Panc1 (cell line): ENCODE data around the gene HS2ST1. TPM values are rescaled to one million over a fixed set of nuclear protein-coding genes. Genes with fewer than 3 reads are reported as not detected.

Source experiments
- ATAC-seq: fragments of 200-7000 bp; cut with Tn5 transposase; 2 replicates; pipeline ENCODE4 v1.9.1; 2020; ENCODE audit warnings: mild to moderate bottlenecking, moderate library complexity
- BruUV-seq: library from RNA; stranded (reverse); fragments of 400-500 nt; replicated peaks from 2 replicates; lab custom pipeline; 2021; lab: Mats Ljungman, UMichigan
- CTCF ChIA-PET: fragments of 300-600 bp; sonication (Branson Sonifier 250); formaldehyde crosslinking; loops from one replicate; lab custom pipeline; 2022; ENCODE audit warnings: antibody characterized with exemption; lab: Charles Lee
- POLR2A ChIA-PET: fragments of 300-600 bp; sonication (Branson Sonifier 250); formaldehyde crosslinking; loops from one replicate; lab custom pipeline; 2022; ENCODE audit warnings: antibody characterized with exemption; lab: Charles Lee
- DNase-seq: peaks from one replicate; pipeline ENCODE4 v3.0.0-alpha.2; 2010; ENCODE audit warnings: low read depth, low spot score
- H3K27ac ChIP-seq: 2 replicates; pipeline ENCODE4 v1.5.1; 2011; ENCODE audit warnings: mild to moderate bottlenecking, low read length, inconsistent platforms
- H3K27me3 ChIP-seq: fragments of 200-500 bp; sonication (Bioruptor generic); 2 replicates; pipeline ENCODE4 v1.6.0; 2014; ENCODE audit warnings: low read length, inconsistent platforms; ENCODE audit not compliant: control insufficient read depth, insufficient read depth
- H3K36me3 ChIP-seq: fragments of 200-500 bp; sonication (Bioruptor generic); 2 replicates; pipeline ENCODE4 v1.5.1; 2014; ENCODE audit warnings: inconsistent platforms, mild to moderate bottlenecking, low read length, moderate library complexity; ENCODE audit not compliant: control insufficient read depth, insufficient read depth
- H3K4me1 ChIP-seq: 2 replicates; pipeline ENCODE4 v1.5.1; 2011; ENCODE audit warnings: inconsistent platforms, mild to moderate bottlenecking, low read length, moderate library complexity; ENCODE audit not compliant: control insufficient read depth, insufficient read depth
- H3K4me3 ChIP-seq, 2 experiments: 2 replicates each; pipeline ENCODE4 v1.5.1; 2011 to 2012; ENCODE audit warnings: low read depth in 2 of 2, low read length in 2 of 2, mild to moderate bottlenecking in 2 of 2, inconsistent platforms in 1 of 2, moderate library complexity in 1 of 2
- H3K9me3 ChIP-seq: fragments of 200-500 bp; sonication (Bioruptor generic); 2 replicates; pipeline ENCODE4 v1.5.1; 2014; ENCODE audit warnings: low read depth, mild to moderate bottlenecking, inconsistent platforms, low read length, moderate library complexity; ENCODE audit not compliant: control insufficient read depth, insufficient read depth
- CTCF ChIP-seq: fragments of 450-650 bp; IDR thresholded peaks from 2 replicates; pipeline ENCODE4 v1.5.1; 2017; ENCODE audit warnings: mild to moderate bottlenecking
- POLR2AphosphoS5 ChIP-seq: IDR thresholded peaks from 2 replicates; pipeline ENCODE4 v1.6.1; 2012; ENCODE audit warnings: mild to moderate bottlenecking, low read depth, low read length, moderate library complexity
- REST ChIP-seq, 2 experiments: IDR thresholded peaks; 2 replicates each; pipeline ENCODE4 v1.6.1; 2011 to 2012; ENCODE audit warnings: low read depth in 2 of 2, control low read depth in 1 of 2, low read length in 1 of 2, mild to moderate bottlenecking in 1 of 2, moderate library complexity in 1 of 2; ENCODE audit not compliant: insufficient read depth in 1 of 2
- SIN3A ChIP-seq: IDR thresholded peaks from 2 replicates; pipeline ENCODE4 v1.6.1; 2012; ENCODE audit warnings: low read depth, mild to moderate bottlenecking, low read length, moderate library complexity, borderline replicate concordance; ENCODE audit not compliant: insufficient read depth
- TCF7L2 ChIP-seq: IDR thresholded peaks from 2 replicates; pipeline ENCODE4 v1.6.1; 2011; ENCODE audit warnings: mild to moderate bottlenecking, low read depth, low read length, inconsistent platforms
- in situ Hi-C: cut with HindIII; loops from 2 replicates; pipeline ENCODE4 v1.10.0; 2016; ENCODE audit warnings: low sequenced_read_pairs, low pct_unique_long_range_greater_than_20kb
- intact Hi-C: fragments of 100-400 bp; cut with micrococcal nuclease; formaldehyde crosslinking; loops from one replicate; pipeline ENCODE4 v1.10.0; 2022; ENCODE audit not compliant: unreplicated experiment
- total RNA-seq: library from RNA; stranded (reverse); gene quantifications from one replicate; pipeline ENCODE4 v1.2.1, GENCODE V29; 2021; ENCODE audit not compliant: unreplicated experiment

HS2ST1 gene
- total RNA-seq, 1 experiment from 2014 or later, result 81.0 TPM

DNA sequence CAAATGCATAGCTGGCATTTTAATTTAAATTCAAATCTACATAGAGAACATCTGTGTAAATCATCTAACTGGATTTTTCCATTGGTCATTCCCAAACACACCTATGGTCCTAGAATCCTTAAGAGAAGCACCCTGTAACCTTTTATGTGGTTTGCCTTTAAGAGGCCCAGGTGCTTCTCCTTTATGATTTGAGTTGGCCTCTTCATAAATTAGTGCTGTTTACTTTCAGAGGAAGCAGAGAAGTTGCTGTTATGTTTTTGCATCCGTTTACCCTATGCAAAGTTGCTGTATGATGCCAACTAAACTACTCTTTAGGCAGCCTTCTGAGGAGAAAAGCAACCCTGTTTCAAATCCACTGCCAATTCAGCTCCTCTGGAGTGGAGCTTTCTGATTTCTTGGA is 193.8 kb downstream of the HS2ST1 start:
- TF ChIP-seq POLR2AphosphoS5 (no peak), REST (IDR thresholded peaks at IDR 0.05; ENCODE audit: insufficient read depth in 1 of 2, low read depth in 2 of 2, low read length in 1 of 2) (no peak), TCF7L2 (no peak), SIN3A (no peak), CTCF (no peak)
- Histone ChIP-seq H3K9me3 (no peaks in the 10 kb centered on the region), H3K4me1 (no peaks in the 10 kb centered on the region), H3K36me3 (no peaks in the 10 kb centered on the region), H3K27ac (no peak overlapping the region), H3K27me3 (no peaks in the 10 kb centered on the region), H3K4me3 (no peak overlapping the region)
- no TSS peak for BruUV-seq
- CTCF ChIA-PET, result no interaction called here
- in situ Hi-C loops (no loop called here), intact Hi-C loops (no loop called here)
- DNase-seq (no peak), ATAC-seq (no peak)
- POLR2A ChIA-PET, result no interaction called here

DNA sequence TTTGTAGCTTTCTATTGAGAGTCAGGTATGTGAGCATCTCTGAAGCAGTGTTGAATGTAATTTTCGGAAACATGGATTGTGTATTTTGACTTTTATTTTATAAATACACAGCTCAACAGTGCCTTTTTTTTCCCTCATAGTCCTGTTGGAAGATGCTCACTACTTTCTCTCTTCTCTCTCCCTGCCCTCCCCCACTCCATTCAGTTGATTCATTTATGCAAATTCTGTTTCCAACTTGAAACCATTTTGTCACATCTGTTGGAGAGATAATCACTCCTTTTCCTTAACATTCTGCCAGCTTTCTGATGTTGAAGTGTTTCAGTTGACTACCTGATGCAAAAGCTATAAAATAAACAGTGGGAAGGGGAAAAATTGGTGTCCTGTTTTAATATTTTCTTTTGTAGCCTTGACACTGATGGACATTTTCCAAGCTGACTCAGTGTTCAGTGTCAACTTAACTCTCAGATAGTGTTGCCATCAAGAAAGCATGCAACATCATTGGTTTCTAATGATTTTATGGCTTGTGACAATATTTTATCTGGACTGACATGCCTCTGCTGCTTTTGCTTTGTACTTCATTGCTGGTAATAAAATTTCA is 194.5 kb downstream of the HS2ST1 start:
- CTCF ChIA-PET, result interaction anchor here (1.2 kb wide), 1 partner anchor 759 kb away, joined by 3 read pairs; no protein-coding TSS in a partner anchor
- in situ Hi-C loops, result no loop called here
- no peak for TF ChIP-seq POLR2AphosphoS5
- no peak for TF ChIP-seq CTCF
- TF ChIP-seq REST (IDR thresholded peaks at IDR 0.05; ENCODE audit: insufficient read depth in 1 of 2, low read depth in 2 of 2, low read length in 1 of 2), result no peak
- no peak for TF ChIP-seq TCF7L2
- TF ChIP-seq SIN3A, result no peak
- DNase-seq, result no peak
- POLR2A ChIA-PET, result no interaction called here
- H3K4me1 ChIP-seq, result no peaks in the 10 kb centered on the region
- no TSS peak for BruUV-seq
- H3K36me3 ChIP-seq, result no peaks in the 10 kb centered on the region
- H3K27me3 ChIP-seq, result no peaks in the 10 kb centered on the region
- H3K9me3 ChIP-seq, result no peaks in the 10 kb centered on the region
- intact Hi-C loops, result no loop called here
- H3K4me3 ChIP-seq, result no peak overlapping the region
- no peak for ATAC-seq
- H3K27ac ChIP-seq, result no peak overlapping the region
